ENCODE results near the gene SLC26A6. TPM values are rescaled to one million over a fixed set of nuclear protein-coding genes. Genes with fewer than 3 reads are reported as not detected.

SLC26A6 gene
- polyA plus RNA-seq, 1 donor (not counting 4 experiments of a cell fraction or from before 2014, with no cell fraction given) = 24.9 TPM

DNA sequence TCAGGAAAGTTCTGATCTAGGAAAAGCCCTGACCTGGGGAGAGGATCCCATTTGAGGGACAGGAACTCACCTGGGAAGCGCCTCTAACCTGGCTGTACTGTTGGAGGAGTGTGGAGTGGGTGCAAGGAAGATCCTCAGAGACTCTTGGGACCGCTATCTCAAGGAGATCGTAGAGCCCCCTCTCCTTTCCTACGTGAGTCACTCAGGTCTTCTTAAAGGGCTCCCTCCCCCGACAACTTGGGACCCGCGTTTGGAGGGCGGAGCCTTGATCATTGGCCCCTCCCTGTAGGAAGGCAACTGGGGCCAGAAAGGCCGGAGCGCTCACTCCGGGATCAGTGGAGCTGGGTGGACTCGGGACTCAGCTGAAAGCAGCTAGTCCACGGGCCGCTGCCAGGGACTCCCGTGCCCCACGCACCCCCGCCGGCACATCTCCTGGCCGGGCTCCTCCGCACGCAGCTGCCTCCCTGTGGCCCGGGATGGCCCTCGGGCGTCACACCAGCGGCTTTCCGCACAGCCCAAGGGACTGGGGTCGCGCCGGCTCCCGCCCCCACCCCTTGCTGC, 520 bp downstream of the SLC26A6 start:
- FAIRE-seq = peak; percentile 62
- Histone ChIP-seq H3K9me1 (ENCODE audit: control insufficient read depth, extremely low read depth, insufficient read depth, low read length) (peaks cover 2% of the 10 kb centered on the region), H3K4me1 (ENCODE audit: control insufficient read depth, extremely low read depth, insufficient read depth, low read length) (peaks cover 11% of the 10 kb centered on the region), H3K4me3 (ENCODE audit: control insufficient read depth in 2 of 3, extremely low read depth in 1 of 3, insufficient read depth in 2 of 3, low read depth in 1 of 3, low read length in 3 of 3) (peak overlapping the region; percentile 77 to 93 (median 80)), H3K9me3 (ENCODE audit: control insufficient read depth, low read depth, low read length) (no peaks in the 10 kb centered on the region), H3K9ac (ENCODE audit: control insufficient read depth, extremely low read depth, insufficient read depth, low read length) (peak overlapping the region; percentile 72), H3K27ac (ENCODE audit: control insufficient read depth, insufficient read depth, low read length) (peak overlapping the region; percentile 33), H2AFZ (ENCODE audit: control insufficient read depth, low read length) (peak overlapping the region; percentile 39), H3K4me2 (ENCODE audit: control insufficient read depth, extremely low read depth, insufficient read depth, low read depth, low read length) (peak overlapping the region; percentile 92), H3K36me3 (ENCODE audit: control insufficient read depth in 2 of 2, extremely low read depth in 1 of 2, insufficient read depth in 2 of 2, low read length in 2 of 2) (peaks cover 21 to 22% of the 10 kb centered on the region in 2 experiments), H4K20me1 (ENCODE audit: control insufficient read depth, extremely low read depth, insufficient read depth, low read length) (peaks cover 2% of the 10 kb centered on the region), H3K79me2 (ENCODE audit: control insufficient read depth, insufficient read depth, low read length) (peaks cover 13% of the 10 kb centered on the region), H3K27me3 (ENCODE audit: control insufficient read depth, extremely low read depth, insufficient read depth, low read length) (no peaks in the 10 kb centered on the region)
- TF ChIP-seq EZH2 (IDR thresholded peaks at IDR 0.05; ENCODE audit: low read length) = no peak
- no peak for TF ChIP-seq CTCF (optimal IDR thresholded peaks at IDR 0.05 in 1 of 3, IDR thresholded peaks at IDR 0.05 in 1 of 3, conservative IDR thresholded peaks at IDR 0.05 in 1 of 3; ENCODE audit: extremely low read depth in 1 of 3, insufficient read depth in 2 of 3, low read length in 3 of 3)
- dilution Hi-C loops (cut with MboI; ENCODE audit: extremely low pct_ligation_motif_present, low sequenced_read_pairs) = no loop called here
- no peak for DNase-seq (ENCODE audit: low read depth, low spot score)

- dilution Hi-C loops (cut with MboI; ENCODE audit: extremely low pct_ligation_motif_present, low sequenced_read_pairs) = no loop called here
- H3K4me1 ChIP-seq (ENCODE audit: control insufficient read depth, extremely low read depth, insufficient read depth, low read length) = peaks cover 11% of the 10 kb centered on the region
- peaks cover 2% of the 10 kb centered on the region for H3K9me1 ChIP-seq (ENCODE audit: control insufficient read depth, extremely low read depth, insufficient read depth, low read length)
- FAIRE-seq (no peak), DNase-seq (ENCODE audit: low read depth, low spot score) (no peak)
- no peak for TF ChIP-seq CTCF (optimal IDR thresholded peaks at IDR 0.05 in 1 of 3, IDR thresholded peaks at IDR 0.05 in 1 of 3, conservative IDR thresholded peaks at IDR 0.05 in 1 of 3; ENCODE audit: extremely low read depth in 1 of 3, insufficient read depth in 2 of 3, low read length in 3 of 3)
- no peak for TF ChIP-seq EZH2 (IDR thresholded peaks at IDR 0.05; ENCODE audit: low read length)
- peak overlapping the region in 1 of 3 experiments; percentile 93 for H3K4me3 ChIP-seq (ENCODE audit: control insufficient read depth in 2 of 3, extremely low read depth in 1 of 3, insufficient read depth in 2 of 3, low read depth in 1 of 3, low read length in 3 of 3)
- peaks cover 13% of the 10 kb centered on the region for H3K79me2 ChIP-seq (ENCODE audit: control insufficient read depth, insufficient read depth, low read length)
- no peaks in the 10 kb centered on the region for H3K27me3 ChIP-seq (ENCODE audit: control insufficient read depth, extremely low read depth, insufficient read depth, low read length)
- H4K20me1 ChIP-seq (ENCODE audit: control insufficient read depth, extremely low read depth, insufficient read depth, low read length) = peaks cover 2% of the 10 kb centered on the region
- peak overlapping the region; percentile 92 for H3K4me2 ChIP-seq (ENCODE audit: control insufficient read depth, extremely low read depth, insufficient read depth, low read depth, low read length)
- peak overlapping the region; percentile 72 for H3K9ac ChIP-seq (ENCODE audit: control insufficient read depth, extremely low read depth, insufficient read depth, low read length)
- H3K9me3 ChIP-seq (ENCODE audit: control insufficient read depth, low read depth, low read length) = no peaks in the 10 kb centered on the region
- H2AFZ ChIP-seq (ENCODE audit: control insufficient read depth, low read length) = no peak overlapping the region
- no peak overlapping the region for H3K27ac ChIP-seq (ENCODE audit: control insufficient read depth, insufficient read depth, low read length)
- H3K36me3 ChIP-seq (ENCODE audit: control insufficient read depth in 2 of 2, extremely low read depth in 1 of 2, insufficient read depth in 2 of 2, low read length in 2 of 2) = peaks cover 24 to 30% of the 10 kb centered on the region in 2 experiments
Measured at GRCh38 chr3:48633743-48634142, 1.5 kb downstream of the SLC26A6 start.

Measured in keratinocyte (primary cell).